Activated naive CD8-positive, alpha-beta T cell (primary cell): Measurements from ENCODE around the gene BTN3A1.
"Not testable (repeated sequence)": the region's sequence is repeated elsewhere in the genome, so short reads cannot be mapped to it uniquely, and the experiment has no call there.

Experiments used
- H3K27ac Mint-ChIP-seq: one replicate; pipeline ENCODE4 v1.8.0; 2021; ENCODE audit warnings: mixed read lengths
- H3K27me3 Mint-ChIP-seq: one replicate; pipeline ENCODE4 v1.8.0; 2021; ENCODE audit warnings: mixed read lengths
- H3K36me3 Mint-ChIP-seq: one replicate; pipeline ENCODE4 v1.8.0; 2021; ENCODE audit warnings: mixed read lengths
- H3K4me1 Mint-ChIP-seq: one replicate; pipeline ENCODE4 v1.8.0; 2021; ENCODE audit warnings: low read depth, mixed read lengths
- H3K4me3 Mint-ChIP-seq: one replicate; pipeline ENCODE4 v1.8.0; 2021; ENCODE audit warnings: mild to moderate bottlenecking, mixed read lengths
- H3K9me3 Mint-ChIP-seq: one replicate; pipeline ENCODE4 v1.8.0; 2021; ENCODE audit warnings: low read depth, mixed read lengths

BTN3A1 gene

GRCh38 chr6:26433680-26434079 lies 31.6 kb downstream of the BTN3A1 start:
- not testable (repeated sequence) for H3K9me3 Mint-ChIP-seq, H3K4me1 Mint-ChIP-seq, H3K27ac Mint-ChIP-seq, H3K27me3 Mint-ChIP-seq, H3K4me3 Mint-ChIP-seq
- peaks cover 14% of the 10 kb centered on the region for H3K36me3 Mint-ChIP-seq

- Mint-ChIP-seq H3K27ac (no peak overlapping the region), H3K27me3 (no peaks in the 10 kb centered on the region), H3K4me1 (peaks cover 17% of the 10 kb centered on the region)
Observed at GRCh38 chr6:26436018-26436417, 33.9 kb downstream of the BTN3A1 start.

GRCh38 chr6:26437550-26437949 lies 35.5 kb downstream of the BTN3A1 start:
- Mint-ChIP-seq H3K4me1 (peaks cover 26% of the 10 kb centered on the region), H3K4me3 (no peak overlapping the region), H3K27me3 (no peaks in the 10 kb centered on the region), H3K27ac (no peak overlapping the region), H3K36me3 (peaks cover 14% of the 10 kb centered on the region), H3K9me3 (peaks cover 7% of the 10 kb centered on the region)

More at GRCh38 chr6:26436018-26436417, 33.9 kb downstream of the BTN3A1 start:
- Mint-ChIP-seq H3K9me3 (peaks cover 7% of the 10 kb centered on the region), H3K36me3 (peaks cover 14% of the 10 kb centered on the region), H3K4me3 (no peak overlapping the region)

- Mint-ChIP-seq H3K36me3 (peaks cover 14% of the 10 kb centered on the region), H3K27me3 (no peaks in the 10 kb centered on the region), H3K4me3 (no peak overlapping the region), H3K27ac (no peak overlapping the region), H3K9me3 (peaks cover 7% of the 10 kb centered on the region), H3K4me1 (peaks cover 31% of the 10 kb centered on the region)
Observed at GRCh38 chr6:26438000-26438399, 35.9 kb downstream of the BTN3A1 start.

GRCh38 chr6:26439151-26440125 lies 37.4 kb downstream of the BTN3A1 start:
- H3K4me3 Mint-ChIP-seq = peak overlapping the region; percentile 99
- peak overlapping the region; percentile 98 for H3K27ac Mint-ChIP-seq
- peaks cover 2% of the 10 kb centered on the region for H3K9me3 Mint-ChIP-seq
- H3K36me3 Mint-ChIP-seq = peaks cover 5% of the 10 kb centered on the region
- peaks cover 44% of the 10 kb centered on the region for H3K4me1 Mint-ChIP-seq
- no peaks in the 10 kb centered on the region for H3K27me3 Mint-ChIP-seq

- H3K4me1 Mint-ChIP-seq = peaks cover 59% of the 10 kb centered on the region
- peaks cover 6% of the 10 kb centered on the region for H3K36me3 Mint-ChIP-seq
- H3K4me3 Mint-ChIP-seq = peak overlapping the region; percentile 99
- H3K27me3 Mint-ChIP-seq = no peaks in the 10 kb centered on the region
- peak overlapping the region; percentile 98 for H3K27ac Mint-ChIP-seq
- H3K9me3 Mint-ChIP-seq = no peaks in the 10 kb centered on the region
Observed at GRCh38 chr6:26440977-26441358, 38.9 kb downstream of the BTN3A1 start.

GRCh38 chr6:26441977-26442376 lies 39.9 kb downstream of the BTN3A1 start:
- no peaks in the 10 kb centered on the region for H3K27me3 Mint-ChIP-seq
- H3K4me3 Mint-ChIP-seq = peak overlapping the region; percentile 99
- H3K36me3 Mint-ChIP-seq = peaks cover 6% of the 10 kb centered on the region
- H3K9me3 Mint-ChIP-seq = no peaks in the 10 kb centered on the region
- peak overlapping the region; percentile 98 for H3K27ac Mint-ChIP-seq
- peaks cover 68% of the 10 kb centered on the region for H3K4me1 Mint-ChIP-seq

GRCh38 chr6:26445934-26446667 lies 44.0 kb downstream of the BTN3A1 start:
- Mint-ChIP-seq H3K9me3 (no peaks in the 10 kb centered on the region), H3K27ac (peak overlapping the region; percentile 91), H3K4me3 (peak overlapping the region; percentile 71)

GRCh38 chr6:26447257-26447656 lies 45.2 kb downstream of the BTN3A1 start:
- Mint-ChIP-seq H3K27ac (no peak overlapping the region), H3K4me1 (peaks cover 55% of the 10 kb centered on the region), H3K27me3 (no peaks in the 10 kb centered on the region), H3K36me3 (peaks cover 6% of the 10 kb centered on the region), H3K9me3 (no peaks in the 10 kb centered on the region), H3K4me3 (no peak overlapping the region)

More at GRCh38 chr6:26445934-26446667, 44.0 kb downstream of the BTN3A1 start:
- Mint-ChIP-seq H3K36me3 (peaks cover 6% of the 10 kb centered on the region), H3K4me1 (peaks cover 62% of the 10 kb centered on the region), H3K27me3 (no peaks in the 10 kb centered on the region)

- Mint-ChIP-seq H3K4me1 (peaks cover 26% of the 10 kb centered on the region), H3K9me3 (no peaks in the 10 kb centered on the region), H3K4me3 (no peak overlapping the region), H3K27me3 (no peaks in the 10 kb centered on the region), H3K27ac (peak overlapping the region; percentile 64), H3K36me3 (peaks cover 3% of the 10 kb centered on the region)
Observed at GRCh38 chr6:26450240-26450639, 48.2 kb downstream of the BTN3A1 start.

GRCh38 chr6:26452631-26453235 lies 50.7 kb downstream of the BTN3A1 start:
- Mint-ChIP-seq H3K27me3 (no peaks in the 10 kb centered on the region), H3K36me3 (no peaks in the 10 kb centered on the region), H3K4me3 (no peak overlapping the region), H3K9me3 (no peaks in the 10 kb centered on the region), H3K4me1 (peaks cover 21% of the 10 kb centered on the region), H3K27ac (peak overlapping the region; percentile 41)

GRCh38 chr6:26454631-26455030 lies 52.6 kb downstream of the BTN3A1 start:
- Mint-ChIP-seq H3K4me1 (peaks cover 29% of the 10 kb centered on the region), H3K27me3 (no peaks in the 10 kb centered on the region), H3K27ac (peak overlapping the region; percentile 64), H3K36me3 (peaks cover 2% of the 10 kb centered on the region), H3K4me3 (no peak overlapping the region), H3K9me3 (no peaks in the 10 kb centered on the region)

GRCh38 chr6:26455357-26455970 lies 53.4 kb downstream of the BTN3A1 start:
- H3K36me3 Mint-ChIP-seq = peaks cover 9% of the 10 kb centered on the region
- H3K9me3 Mint-ChIP-seq = no peaks in the 10 kb centered on the region
- H3K4me1 Mint-ChIP-seq = peaks cover 37% of the 10 kb centered on the region
- peak overlapping the region; percentile 79 for H3K27ac Mint-ChIP-seq
- H3K4me3 Mint-ChIP-seq = no peak overlapping the region
- no peaks in the 10 kb centered on the region for H3K27me3 Mint-ChIP-seq

GRCh38 chr6:26457264-26457805 lies 55.3 kb downstream of the BTN3A1 start:
- H3K36me3 Mint-ChIP-seq = peaks cover 9% of the 10 kb centered on the region
- H3K27me3 Mint-ChIP-seq = no peaks in the 10 kb centered on the region
- peak overlapping the region; percentile 97 for H3K27ac Mint-ChIP-seq
- H3K4me3 Mint-ChIP-seq = peak overlapping the region; percentile 100
- H3K4me1 Mint-ChIP-seq = peaks cover 52% of the 10 kb centered on the region
- no peaks in the 10 kb centered on the region for H3K9me3 Mint-ChIP-seq
